ENCODE measurements around the gene TC2N.
"Not testable (repeated sequence)": the region's sequence is repeated elsewhere in the genome, so short reads cannot be mapped to it uniquely, and the experiment has no call there.

Gene TC2N

GRCh38 chr14:91752961-91753360 is 114.4 kb downstream of the TC2N start:
- DNase-seq (ENCODE audit: low read depth): no peak

DNA sequence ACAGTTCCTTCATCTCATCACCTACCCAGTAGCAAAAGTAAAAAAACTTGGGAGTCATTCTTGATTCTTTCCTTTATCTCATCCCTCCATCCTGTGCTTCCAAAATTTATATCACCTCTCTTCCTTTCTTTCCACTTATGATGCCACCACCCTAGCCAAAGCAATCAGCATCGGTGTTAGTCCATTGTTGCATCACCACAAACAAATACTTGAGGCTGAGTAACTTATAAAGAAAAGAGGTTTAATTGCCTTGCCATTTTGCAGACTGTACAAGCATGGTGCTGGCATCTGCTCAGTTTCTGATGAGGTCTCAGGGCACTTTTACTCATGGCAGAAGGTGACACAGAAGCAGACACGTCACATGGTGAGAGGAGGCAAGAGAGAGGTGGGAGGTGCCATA is 115.6 kb downstream of the TC2N start:
- DNase-seq (ENCODE audit: low read depth): no peak

GRCh38 chr14:91750634-91751198 is 116.6 kb downstream of the TC2N start:
- no peak for DNase-seq (ENCODE audit: low read depth)

DNA sequence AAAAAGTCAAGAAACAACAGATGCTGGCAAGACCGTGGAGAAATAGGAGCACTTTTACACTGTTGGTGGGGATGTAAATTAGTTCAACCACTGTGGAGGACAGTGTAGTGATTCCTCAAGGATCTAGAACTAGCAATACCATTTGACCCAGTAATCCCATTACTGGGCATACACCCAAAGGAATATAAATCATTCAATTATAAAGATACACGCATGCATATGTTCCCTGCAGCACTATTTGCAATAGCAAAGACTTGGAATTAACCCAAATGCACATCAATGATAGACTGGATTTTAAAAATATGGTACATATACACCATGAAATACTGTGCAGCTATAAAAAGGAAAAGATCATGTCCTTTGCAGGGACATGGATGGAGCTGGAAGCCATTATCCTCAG is 117.5 kb downstream of the TC2N start:
- DNase-seq (ENCODE audit: low read depth): no peak

DNA sequence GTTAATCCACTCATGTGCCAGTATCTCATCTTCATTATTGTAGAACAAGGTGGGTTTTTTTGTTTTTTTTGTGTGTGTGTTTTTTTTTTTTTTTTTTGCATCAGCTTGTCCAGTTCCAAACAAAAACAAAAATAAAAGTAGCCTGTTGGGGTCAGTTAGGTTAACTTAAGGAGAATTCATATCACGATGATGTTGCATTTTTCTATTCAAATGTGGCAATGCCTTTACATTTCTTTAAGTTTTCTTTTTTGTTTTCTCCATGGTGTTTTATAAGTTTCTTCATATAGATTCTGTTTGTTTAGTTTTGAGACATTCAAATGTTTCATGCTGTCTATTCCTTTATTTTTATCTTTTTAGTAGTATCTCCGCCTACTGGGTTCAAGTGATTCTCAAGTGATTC is 119.3 kb downstream of the TC2N start:
- DNase-seq (ENCODE audit: low read depth): no peak

- DNase-seq (ENCODE audit: low read depth): no peak
Measured at GRCh38 chr14:91745344-91745743, 122.0 kb downstream of the TC2N start.

- no peak for DNase-seq (ENCODE audit: low read depth)
Measured at GRCh38 chr14:91744068-91744480, 123.3 kb downstream of the TC2N start.

GRCh38 chr14:91743305-91743653 is 124.1 kb downstream of the TC2N start:
- DNase-seq (ENCODE audit: low read depth): no peak

GRCh38 chr14:91742621-91743304 is 124.6 kb downstream of the TC2N start:
- no peak for DNase-seq (ENCODE audit: low read depth)

DNA sequence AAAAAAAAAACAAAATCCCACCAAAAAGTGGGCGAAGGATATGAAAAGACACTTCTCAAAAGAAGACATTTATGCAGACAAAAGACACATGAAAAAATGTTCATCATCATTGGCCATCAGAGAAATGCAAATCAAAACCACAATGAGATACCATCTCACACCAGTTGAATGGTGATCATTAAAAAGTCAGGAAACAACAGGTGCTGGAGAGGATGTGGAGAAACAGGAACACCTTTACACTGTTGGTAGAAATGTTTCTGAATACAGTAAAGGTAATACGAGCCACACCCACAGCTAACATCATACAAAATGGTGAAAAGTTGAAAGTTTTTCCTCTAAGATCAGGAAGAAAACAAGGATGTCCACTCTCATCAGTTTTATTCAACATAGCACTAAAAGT is 127.5 kb downstream of the TC2N start:
- not testable (repeated sequence) for DNase-seq (ENCODE audit: low read depth)

- DNase-seq (ENCODE audit: low read depth): no peak
Measured at GRCh38 chr14:91737619-91738018, 129.7 kb downstream of the TC2N start.

DNA sequence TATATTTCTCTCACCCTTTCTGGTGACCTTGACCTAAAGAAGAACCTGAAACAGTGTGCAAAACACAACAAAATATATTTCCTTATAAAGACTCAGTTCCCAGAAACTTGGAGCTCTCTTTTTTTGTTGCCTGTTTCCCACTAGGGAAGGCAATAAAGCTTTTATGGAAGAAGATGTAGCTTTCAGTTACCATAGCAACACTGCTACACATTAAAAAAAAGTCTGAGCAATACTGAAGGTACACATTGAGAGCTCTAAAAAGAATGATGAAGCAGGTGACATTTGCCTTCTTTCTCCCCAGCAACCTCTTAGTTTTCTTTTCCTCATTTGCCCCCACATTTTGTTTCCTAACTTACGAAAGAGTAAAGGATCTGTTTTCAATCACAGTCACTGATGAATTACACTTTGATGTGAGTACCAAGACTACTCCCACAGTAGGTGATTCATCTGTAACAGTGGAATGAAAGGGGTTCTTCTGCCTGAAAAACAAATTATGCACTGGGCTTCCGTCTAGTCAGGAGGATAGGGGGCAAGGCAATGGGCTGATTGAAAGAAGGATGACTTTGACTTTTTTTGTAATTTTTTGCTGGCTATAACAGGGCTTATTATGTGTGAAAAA is 134.4 kb downstream of the TC2N start:
- no peak for DNase-seq (ENCODE audit: low read depth)

DNA sequence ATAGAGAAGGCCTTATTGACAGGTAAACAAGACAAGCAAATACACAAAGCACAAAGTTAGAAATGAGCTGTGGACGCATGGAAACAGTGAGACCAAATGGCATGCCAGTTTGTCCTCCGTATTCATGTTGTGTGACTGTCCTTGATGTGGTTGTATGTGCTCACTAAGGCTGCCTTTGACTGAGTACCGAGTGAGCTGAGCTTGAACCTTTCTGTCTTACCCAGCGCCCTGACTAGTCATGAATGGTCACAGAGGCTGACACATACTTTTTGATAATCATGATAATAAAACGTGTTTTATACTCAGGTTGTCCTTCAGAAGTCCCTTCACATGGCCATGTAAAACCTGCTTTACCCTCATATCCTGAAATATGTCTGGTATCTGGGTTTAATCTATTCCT is 134.9 kb downstream of the TC2N start:
- no peak for DNase-seq (ENCODE audit: low read depth)

- DNase-seq (ENCODE audit: low read depth): no peak
Measured at GRCh38 chr14:91731986-91732385, 135.3 kb downstream of the TC2N start, which contains the start of gene CATSPERB. Gene CATSPERB, minus strand, starts transcription at chr14:91732086. Its CDS starts 2,607 bp downstream, at chr14:91729479.

GRCh38 chr14:91731018-91731417 is 136.3 kb downstream of the TC2N start:
- no peak for DNase-seq (ENCODE audit: low read depth)

DNA sequence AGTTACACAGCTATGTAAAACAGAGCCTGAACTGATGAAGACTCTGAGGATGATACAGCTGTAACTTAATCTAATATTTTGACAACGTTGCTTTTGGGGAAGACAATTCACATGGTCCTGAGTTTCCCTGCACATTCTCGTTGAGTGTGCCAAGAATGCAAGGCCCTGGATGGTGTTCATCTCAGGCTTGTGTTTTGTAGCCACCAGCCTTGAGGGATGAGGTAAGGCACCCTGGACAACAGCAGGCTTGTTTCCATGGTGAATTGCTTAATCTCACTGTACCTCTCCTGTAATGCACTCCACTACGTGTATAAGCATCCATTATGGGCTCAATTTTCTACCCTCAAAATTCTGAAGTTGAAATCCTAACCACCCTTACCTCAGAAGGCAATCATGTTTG is 137.6 kb downstream of the TC2N start:
- DNase-seq (ENCODE audit: low read depth): no peak
